ENCODE measurements around the gene LRRTM4. TPM values are rescaled to one million over a fixed set of nuclear protein-coding genes. Genes with fewer than 3 reads are reported as not detected.
"Not testable (repeated sequence)": the region's sequence is repeated elsewhere in the genome, so short reads cannot be mapped to it uniquely, and the experiment has no call there.

Gene LRRTM4
- total RNA-seq, 1 donor from 2014 or later = 0.98 TPM

DNA sequence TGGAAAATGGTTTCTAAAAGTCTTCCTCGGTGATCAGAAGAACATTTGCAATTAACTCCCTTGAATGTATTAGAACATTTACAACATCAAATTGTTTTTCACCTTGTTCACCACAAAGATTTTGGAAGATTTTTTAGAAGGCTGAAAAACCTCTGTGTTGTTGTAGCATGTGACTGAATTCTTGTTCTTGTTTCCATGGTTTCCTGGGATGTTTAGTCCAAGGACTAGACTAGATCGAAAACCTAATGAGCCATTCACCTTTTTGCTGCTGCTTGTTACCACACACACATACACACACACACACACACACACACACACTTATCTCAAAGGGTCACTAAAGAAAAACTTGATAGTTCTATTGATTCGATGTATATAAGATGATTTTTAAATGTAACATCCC is 380.0 kb downstream of the LRRTM4 start:
- intact Hi-C loops (cut with DNase I) = no loop called here
- H3K36me3 ChIP-seq = no peaks in the 10 kb centered on the region
- H3K27me3 ChIP-seq = no peaks in the 10 kb centered on the region
- TF ChIP-seq POLR2AphosphoS5 (IDR thresholded peaks at IDR 0.05; ENCODE audit: insufficient read depth in 1 of 2, low read depth in 1 of 2) = no peak
- TF ChIP-seq, protein P1, sequence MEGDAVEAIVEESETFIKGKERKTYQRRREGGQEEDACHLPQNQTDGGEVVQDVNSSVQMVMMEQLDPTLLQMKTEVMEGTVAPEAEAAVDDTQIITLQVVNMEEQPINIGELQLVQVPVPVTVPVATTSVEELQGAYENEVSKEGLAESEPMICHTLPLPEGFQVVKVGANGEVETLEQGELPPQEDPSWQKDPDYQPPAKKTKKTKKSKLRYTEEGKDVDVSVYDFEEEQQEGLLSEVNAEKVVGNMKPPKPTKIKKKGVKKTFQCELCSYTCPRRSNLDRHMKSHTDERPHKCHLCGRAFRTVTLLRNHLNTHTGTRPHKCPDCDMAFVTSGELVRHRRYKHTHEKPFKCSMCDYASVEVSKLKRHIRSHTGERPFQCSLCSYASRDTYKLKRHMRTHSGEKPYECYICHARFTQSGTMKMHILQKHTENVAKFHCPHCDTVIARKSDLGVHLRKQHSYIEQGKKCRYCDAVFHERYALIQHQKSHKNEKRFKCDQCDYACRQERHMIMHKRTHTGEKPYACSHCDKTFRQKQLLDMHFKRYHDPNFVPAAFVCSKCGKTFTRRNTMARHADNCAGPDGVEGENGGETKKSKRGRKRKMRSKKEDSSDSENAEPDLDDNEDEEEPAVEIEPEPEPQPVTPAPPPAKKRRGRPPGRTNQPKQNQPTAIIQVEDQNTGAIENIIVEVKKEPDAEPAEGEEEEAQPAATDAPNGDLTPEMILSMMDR (IDR thresholded peaks at IDR 0.05) = no peak
- no peak for TF ChIP-seq POLR2A (IDR thresholded peaks at IDR 0.05)
- H3K4me3 ChIP-seq = no peak overlapping the region
- no peaks in the 10 kb centered on the region for H3K4me1 ChIP-seq
- no peaks in the 10 kb centered on the region for H3K9me3 ChIP-seq
- H3K27ac ChIP-seq = no peak overlapping the region
- DNase-seq (ENCODE audit: extremely low spot score in 2 of 2) = no peak

DNA sequence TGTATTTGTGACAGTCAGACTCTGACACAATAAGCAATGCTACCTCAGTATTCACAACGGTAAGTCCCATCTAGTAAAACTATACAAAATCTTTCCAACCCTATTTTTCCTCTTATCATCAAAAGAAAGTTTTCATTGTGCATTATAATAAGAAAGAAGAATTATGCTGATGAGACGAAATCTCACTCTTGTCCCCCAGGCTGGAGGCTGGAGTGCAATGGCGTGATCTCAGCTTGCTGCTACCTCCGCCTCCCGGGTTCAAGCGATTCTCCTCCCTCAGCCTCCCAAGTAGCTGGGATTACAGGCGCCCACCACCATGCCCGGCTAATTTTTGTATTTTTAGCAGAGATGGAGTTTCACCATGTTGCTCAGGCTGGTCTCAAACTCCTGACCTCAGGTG is 393.7 kb downstream of the LRRTM4 start:
- H3K27me3 ChIP-seq; H3K36me3 ChIP-seq; H3K27ac ChIP-seq; intact Hi-C loops (cut with DNase I); H3K4me1 ChIP-seq; H3K9me3 ChIP-seq; H3K4me3 ChIP-seq; DNase-seq (ENCODE audit: extremely low spot score in 2 of 2): not testable (repeated sequence)

DNA sequence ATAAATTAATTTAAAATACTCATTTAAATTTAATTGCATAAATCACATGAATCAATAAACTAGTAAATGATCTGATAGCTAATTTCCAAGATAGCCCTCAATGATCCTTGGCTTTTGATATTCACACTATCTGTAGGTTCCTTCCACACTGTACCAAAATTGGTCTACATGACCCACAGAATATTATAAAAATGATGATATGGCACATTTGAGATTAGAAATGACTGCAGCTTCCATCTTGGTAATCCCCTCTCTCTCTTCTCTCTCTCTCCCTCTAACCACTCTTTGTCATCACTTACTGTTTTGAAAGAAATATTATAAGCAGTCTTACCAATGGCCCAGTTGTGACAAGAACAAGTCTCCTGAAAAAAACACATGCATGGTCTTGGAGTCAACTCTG is 394.8 kb downstream of the LRRTM4 start:
- H3K36me3 ChIP-seq = no peaks in the 10 kb centered on the region
- no peaks in the 10 kb centered on the region for H3K27me3 ChIP-seq
- DNase-seq (ENCODE audit: extremely low spot score in 2 of 2) = no peak
- no peaks in the 10 kb centered on the region for H3K9me3 ChIP-seq
- no peak overlapping the region for H3K27ac ChIP-seq
- intact Hi-C loops (cut with DNase I) = no loop called here
- TF ChIP-seq POLR2A (IDR thresholded peaks at IDR 0.05) (no peak), POLR2AphosphoS5 (IDR thresholded peaks at IDR 0.05; ENCODE audit: insufficient read depth in 1 of 2, low read depth in 1 of 2) (no peak)
- TF ChIP-seq, protein P1 (IDR thresholded peaks at IDR 0.05) = no peak
- no peaks in the 10 kb centered on the region for H3K4me1 ChIP-seq
- no peak overlapping the region for H3K4me3 ChIP-seq

DNA sequence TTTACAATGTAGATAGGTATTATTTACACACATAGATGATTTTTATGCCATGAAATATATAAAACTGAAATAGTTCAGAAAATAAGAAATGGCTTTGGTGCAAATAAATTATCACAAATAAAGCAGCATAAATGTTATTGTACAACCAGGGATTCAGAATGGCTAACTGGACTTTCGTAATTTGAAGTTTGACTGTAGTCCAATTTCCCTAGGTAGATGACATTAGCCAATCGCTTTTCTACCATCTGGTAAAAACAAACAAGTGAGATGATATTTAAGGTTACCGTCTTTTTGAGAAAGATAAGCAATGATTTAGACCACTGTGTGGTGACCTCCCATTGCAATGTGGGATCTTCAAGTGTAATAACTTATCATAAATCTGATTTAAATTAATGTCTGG is 400.7 kb downstream of the LRRTM4 start:
- Histone ChIP-seq H3K9me3 (no peaks in the 10 kb centered on the region), H3K27me3 (no peaks in the 10 kb centered on the region), H3K4me1 (no peaks in the 10 kb centered on the region), H3K27ac (no peak overlapping the region), H3K36me3 (no peaks in the 10 kb centered on the region), H3K4me3 (no peak overlapping the region)
- no peak for DNase-seq (ENCODE audit: extremely low spot score in 2 of 2)
- intact Hi-C loops (cut with DNase I) = no loop called here
- TF ChIP-seq POLR2A (IDR thresholded peaks at IDR 0.05) (no peak), POLR2AphosphoS5 (IDR thresholded peaks at IDR 0.05; ENCODE audit: insufficient read depth in 1 of 2, low read depth in 1 of 2) (no peak)
- TF ChIP-seq, protein P1 (IDR thresholded peaks at IDR 0.05) = no peak

DNA sequence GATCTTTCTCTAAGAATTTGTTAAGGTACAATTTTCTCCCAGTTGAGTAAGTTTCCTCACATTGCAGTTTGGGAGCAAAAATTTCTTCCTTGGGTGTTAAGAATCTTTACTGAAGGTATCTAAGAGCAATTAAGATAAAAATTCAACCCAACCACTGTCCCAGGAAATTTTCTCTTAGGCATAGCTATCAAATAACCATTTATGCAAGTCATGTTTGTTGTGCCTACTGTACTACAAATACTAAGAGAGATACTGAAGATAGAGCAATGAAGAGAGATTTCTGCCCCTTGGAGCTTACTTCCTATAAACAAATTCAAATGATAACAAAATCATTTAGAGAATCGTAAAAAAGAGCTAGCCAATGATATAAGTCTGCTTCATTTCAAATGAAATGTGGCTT is 402.8 kb downstream of the LRRTM4 start:
- intact Hi-C loops (cut with DNase I) = no loop called here
- Histone ChIP-seq H3K36me3 (no peaks in the 10 kb centered on the region), H3K27me3 (no peaks in the 10 kb centered on the region), H3K27ac (no peak overlapping the region), H3K4me3 (no peak overlapping the region), H3K9me3 (no peaks in the 10 kb centered on the region), H3K4me1 (no peaks in the 10 kb centered on the region)
- no peak for TF ChIP-seq POLR2A (IDR thresholded peaks at IDR 0.05)
- TF ChIP-seq POLR2AphosphoS5 (IDR thresholded peaks at IDR 0.05; ENCODE audit: insufficient read depth in 1 of 2, low read depth in 1 of 2) = no peak
- TF ChIP-seq, protein P1 (IDR thresholded peaks at IDR 0.05) = no peak
- no peak for DNase-seq (ENCODE audit: extremely low spot score in 2 of 2)

DNA sequence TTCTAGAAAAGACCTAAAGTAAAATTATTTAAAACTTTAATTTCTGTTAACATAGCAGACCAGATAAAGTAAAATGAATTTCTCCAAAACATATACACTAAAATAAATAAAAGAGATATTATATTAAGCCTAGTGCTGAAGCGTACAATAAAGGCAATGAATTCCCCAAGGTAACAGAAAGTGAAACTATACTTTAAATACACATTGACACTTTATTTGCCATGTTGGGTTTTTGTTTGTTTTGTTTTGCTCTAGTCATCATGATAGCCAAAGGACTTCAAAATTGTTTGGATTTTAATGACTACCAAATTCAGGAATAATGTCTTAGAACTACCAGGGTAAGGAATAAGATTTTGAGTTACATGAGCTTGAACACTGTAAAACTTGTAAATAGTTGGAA is 413.3 kb downstream of the LRRTM4 start:
- Histone ChIP-seq H3K9me3 (no peaks in the 10 kb centered on the region), H3K27ac (no peak overlapping the region), H3K4me3 (no peak overlapping the region), H3K27me3 (no peaks in the 10 kb centered on the region), H3K4me1 (no peaks in the 10 kb centered on the region), H3K36me3 (no peaks in the 10 kb centered on the region)
- no peak for DNase-seq (ENCODE audit: extremely low spot score in 2 of 2)
- TF ChIP-seq POLR2AphosphoS5 (IDR thresholded peaks at IDR 0.05; ENCODE audit: insufficient read depth in 1 of 2, low read depth in 1 of 2) = no peak
- TF ChIP-seq POLR2A (IDR thresholded peaks at IDR 0.05) = no peak
- TF ChIP-seq, protein P1 (IDR thresholded peaks at IDR 0.05) = no peak
- intact Hi-C loops (cut with DNase I) = no loop called here

All from vagina (tissue), 2 donors.